NCI-H460 (cell line): ENCODE results near the gene PMS1. TPM values are rescaled to one million over a fixed set of nuclear protein-coding genes. Genes with fewer than 3 reads are reported as not detected.
A peak's percentile ranks its signal among the peaks of the same experiment; 100 is the strongest.
"Not testable (repeated sequence)": the region's sequence is repeated elsewhere in the genome, so short reads cannot be mapped to it uniquely, and the experiment has no call there.

ENCODE experiments used
- DNase-seq: peaks from one replicate; pipeline ENCODE4 v3.0.0-alpha.2; 2016; ENCODE audit warnings: low read depth; ENCODE audit errors: extremely low read depth
- polyA plus RNA-seq: library from polyadenylated mRNA; depleted of rRNA; stranded (reverse); fragments of >200 nt; gene quantifications from 2 replicates; pipeline ENCODE4 v1.2.3, GENCODE V29; 2014; cell fraction: nucleus; rRNA removed
- total RNA-seq: library from RNA; depleted of rRNA; stranded (reverse); fragments of >200 nt; shearing (Covaris generic); gene quantifications from 2 replicates; pipeline ENCODE4 v1.2.3, GENCODE V29; 2014; rRNA removed

Gene PMS1
- total RNA-seq: 31.0 and 32.0 TPM in 2 replicates
- 29.7 and 34.6 TPM in 2 replicates for polyA plus RNA-seq

GRCh38 chr2:189783927-189784867 is at the start of gene PMS1, which contains the start of gene ORMDL1:
PMS1 (plus strand) TSS chr2:189784450; CDS start chr2:189791810, 7,360 bp downstream.
ORMDL1 (minus strand) TSS chr2:189784339; CDS start chr2:189782595, 1,744 bp downstream.
- DNase-seq: peak; percentile 93

DNA sequence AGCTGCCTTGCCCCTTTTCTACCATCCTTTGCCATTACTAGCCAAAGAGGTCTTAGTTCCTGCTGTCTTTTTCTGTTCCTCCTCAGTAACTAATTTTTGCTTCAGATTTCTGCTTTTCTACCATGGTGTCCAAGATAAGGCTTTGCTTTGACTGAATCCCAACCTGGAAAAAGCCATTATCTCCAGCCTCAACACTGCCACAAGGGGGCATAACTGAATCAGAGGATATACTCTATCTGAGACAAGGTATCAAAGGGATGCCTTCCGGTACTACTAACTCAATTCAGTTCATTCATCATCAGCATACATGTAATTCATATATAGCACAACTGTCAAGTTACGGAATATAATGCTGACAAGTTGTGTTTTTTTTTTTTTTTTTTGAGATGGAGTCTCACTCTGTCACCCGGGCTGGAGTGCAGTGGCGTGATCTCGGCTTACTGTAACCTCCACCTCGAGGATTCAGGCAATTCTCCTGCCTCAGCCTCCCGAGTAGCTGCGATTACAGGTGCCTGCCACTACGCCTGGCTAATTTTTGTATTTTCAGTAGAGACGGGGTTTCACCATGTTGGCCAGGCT is 33.1 kb upstream of the PMS1 start:
- peak; percentile 50 for DNase-seq

DNA sequence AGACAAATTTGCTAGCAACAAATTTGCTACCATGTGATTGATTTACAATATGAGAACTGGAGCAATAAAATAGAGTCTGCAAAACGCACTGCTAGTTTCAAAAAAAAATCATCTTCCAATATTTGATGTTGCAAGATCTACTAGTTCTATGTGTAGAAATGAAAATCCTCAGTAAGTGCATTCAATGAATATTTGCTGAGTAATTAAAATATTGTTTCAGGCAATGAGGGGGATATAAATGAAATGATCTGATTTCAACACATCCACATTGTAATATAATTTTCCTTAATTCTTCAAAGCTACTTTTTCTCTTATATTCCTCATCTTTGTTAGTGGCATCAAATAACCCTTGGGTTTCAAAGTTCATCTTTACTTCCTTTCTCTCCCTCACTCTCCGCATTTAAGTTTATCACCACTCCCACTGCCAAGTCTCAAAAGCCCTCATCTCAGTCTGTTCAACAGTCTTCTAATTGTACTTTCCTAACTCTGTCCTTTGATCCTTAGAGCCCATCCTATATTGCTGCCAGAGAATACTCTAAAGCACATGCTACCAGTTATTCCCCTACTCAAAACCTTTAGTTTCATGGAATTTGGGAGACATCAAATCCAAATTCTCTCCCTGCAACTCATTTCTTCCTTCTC is 27.8 kb upstream of the PMS1 start:
- DNase-seq: no peak

DNA sequence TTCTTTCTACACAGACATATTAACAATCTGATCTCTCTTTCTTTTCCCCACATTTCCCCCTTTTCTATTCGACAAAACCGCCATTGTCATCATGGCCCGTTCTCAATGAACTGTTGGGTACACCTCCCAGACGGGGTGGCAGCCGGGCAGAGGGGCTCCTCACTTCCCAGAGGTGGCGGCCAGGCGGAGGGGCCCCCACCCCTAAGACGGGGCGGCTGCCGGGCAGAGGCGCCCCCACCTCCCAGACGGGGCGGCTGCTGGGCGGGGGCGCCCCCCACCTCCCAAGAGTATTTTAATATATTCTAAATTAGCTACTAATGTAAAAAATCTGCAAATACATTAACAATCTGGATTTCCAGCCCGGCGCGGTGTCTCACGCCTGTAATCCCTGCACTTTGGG is 24.1 kb upstream of the PMS1 start:
- not testable (repeated sequence) for DNase-seq

DNA sequence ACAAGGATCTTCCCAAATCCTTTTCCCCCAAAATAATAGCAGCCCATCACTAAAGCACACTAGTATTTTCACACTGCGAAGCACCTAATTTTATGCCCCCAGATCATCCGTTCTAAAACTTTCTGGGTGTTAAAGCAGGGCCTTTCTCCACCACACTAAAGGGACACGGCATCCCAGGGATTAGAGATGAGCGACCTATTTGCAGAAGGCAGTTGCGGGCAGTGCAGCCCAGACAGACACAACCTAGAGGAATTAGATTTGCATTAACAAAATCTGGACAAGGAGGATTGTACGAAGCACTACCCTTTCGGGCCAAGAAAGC is 22.1 kb upstream of the PMS1 start:
- DNase-seq: no peak

DNA sequence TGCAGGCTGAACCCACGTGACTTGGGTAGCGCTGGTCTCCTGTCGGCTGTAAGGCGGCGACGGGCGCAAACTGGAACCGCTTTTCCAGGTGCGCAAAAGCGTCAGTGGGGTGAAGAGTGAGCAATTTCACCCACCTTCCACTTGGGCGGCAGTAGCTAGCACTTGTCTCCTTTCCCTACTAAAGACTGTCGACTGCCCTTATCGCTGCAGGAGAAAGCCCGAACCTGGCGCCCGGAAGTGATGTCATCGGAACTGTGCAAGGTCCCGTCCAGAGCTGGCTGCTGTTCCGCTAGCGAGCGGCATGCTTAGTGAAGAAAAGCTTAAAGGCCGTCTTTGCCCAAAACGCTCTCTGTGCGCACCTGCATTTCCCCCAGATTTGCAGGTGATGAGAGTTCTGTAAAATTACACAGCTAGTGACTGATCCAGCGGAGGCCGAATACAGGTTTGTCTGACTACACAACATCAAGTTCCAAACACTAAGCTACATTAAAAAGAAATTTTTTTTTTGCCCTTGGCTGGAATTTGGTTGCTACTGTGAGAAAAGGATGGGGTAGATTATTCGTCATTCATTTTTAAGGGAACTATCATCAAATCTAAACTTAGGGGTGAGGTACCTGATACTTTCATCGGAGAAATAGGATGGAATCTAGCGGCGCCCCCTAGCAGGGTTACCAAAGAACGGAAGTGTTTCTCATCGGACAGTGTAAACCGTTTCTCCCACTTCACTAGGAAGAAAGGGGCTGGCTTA is 21.5 kb upstream of the PMS1 start, which contains the start of gene OSGEPL1:
TSS of gene OSGEPL1 (minus strand) at position 242 of the 748 bp plus-strand sequence. CDS start 1,152 bp downstream, outside the sequence.
- peak; percentile 89 for DNase-seq

- no peak for DNase-seq
Observed at GRCh38 chr2:189763908-189764661, 20.2 kb upstream of the PMS1 start.

DNA sequence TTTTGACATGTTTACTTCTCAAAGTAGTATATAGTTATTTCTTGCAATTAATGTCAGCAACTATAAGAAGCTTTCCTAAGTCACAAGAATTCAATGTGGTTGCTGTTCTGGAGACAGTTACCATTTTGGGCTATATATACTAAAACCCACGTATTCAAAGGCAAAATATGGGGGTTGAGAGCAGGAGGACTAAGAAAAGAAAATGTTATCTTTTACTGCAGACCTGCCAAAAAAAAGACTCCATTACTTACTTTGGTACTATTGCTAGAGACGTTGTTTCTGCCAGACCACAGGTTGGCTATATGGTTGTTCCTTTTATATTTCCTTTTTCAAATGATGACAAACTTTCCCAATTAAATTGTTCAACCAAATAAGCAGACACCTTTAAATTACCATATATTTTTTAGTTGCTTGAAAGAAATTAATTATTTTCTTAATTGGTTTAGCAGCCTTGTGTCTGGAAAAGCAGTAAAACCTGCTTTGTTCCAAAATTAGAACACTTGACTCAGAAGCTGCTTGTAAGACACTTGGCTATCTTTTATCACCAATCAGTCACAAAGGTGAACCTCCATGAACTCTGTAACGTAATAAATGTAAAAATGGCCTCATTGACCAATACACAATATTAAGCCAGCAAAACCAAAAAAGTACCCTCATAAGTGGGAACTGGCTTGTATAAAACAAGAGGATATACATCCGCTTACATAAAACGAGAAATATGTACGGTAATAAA is 13.5 kb upstream of the PMS1 start:
- DNase-seq: no peak

DNA sequence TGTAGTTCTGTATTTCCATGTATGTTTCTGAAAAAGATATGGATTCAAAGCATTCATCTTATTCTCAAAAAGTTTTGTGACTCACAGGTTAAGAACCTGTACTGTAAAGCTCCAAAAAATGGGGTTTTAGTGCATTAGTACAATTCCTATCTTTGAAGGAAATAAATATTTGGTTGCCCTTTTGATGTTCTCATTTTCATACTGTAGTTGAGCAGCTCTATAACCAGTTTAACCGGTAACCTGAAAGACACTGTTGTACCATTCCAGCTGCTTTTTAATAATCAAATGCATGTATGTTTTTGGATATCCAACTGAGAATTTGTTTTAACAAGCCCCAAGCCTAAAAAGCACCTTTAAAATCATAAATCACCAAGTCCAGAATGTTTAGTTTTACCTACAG is 12.0 kb upstream of the PMS1 start:
- no peak for DNase-seq

DNA sequence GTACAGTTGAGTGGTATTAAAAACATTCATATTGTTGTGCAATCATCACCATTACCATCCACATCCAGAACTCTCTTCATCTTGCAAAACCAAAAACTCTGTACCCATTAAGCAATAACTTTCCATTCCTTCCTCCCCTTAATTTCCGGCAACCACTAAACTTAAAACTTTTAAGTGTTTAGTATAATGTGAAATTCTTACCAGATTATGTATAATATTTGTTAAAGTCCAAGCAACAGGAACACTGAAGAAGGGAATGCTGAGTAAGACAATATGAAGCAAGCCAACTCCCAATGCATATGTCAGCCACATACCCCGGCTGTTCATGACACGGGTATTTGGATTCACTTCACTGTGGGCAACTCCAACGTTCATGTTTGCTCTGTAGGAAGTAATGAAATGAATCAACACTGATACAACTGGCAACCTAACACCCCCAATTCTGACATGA is 2.0 kb upstream of the PMS1 start:
- no peak for DNase-seq

GRCh38 chr2:189783451-189783926 is 761 bp upstream of the PMS1 start:
- DNase-seq: peak; percentile 17

DNA sequence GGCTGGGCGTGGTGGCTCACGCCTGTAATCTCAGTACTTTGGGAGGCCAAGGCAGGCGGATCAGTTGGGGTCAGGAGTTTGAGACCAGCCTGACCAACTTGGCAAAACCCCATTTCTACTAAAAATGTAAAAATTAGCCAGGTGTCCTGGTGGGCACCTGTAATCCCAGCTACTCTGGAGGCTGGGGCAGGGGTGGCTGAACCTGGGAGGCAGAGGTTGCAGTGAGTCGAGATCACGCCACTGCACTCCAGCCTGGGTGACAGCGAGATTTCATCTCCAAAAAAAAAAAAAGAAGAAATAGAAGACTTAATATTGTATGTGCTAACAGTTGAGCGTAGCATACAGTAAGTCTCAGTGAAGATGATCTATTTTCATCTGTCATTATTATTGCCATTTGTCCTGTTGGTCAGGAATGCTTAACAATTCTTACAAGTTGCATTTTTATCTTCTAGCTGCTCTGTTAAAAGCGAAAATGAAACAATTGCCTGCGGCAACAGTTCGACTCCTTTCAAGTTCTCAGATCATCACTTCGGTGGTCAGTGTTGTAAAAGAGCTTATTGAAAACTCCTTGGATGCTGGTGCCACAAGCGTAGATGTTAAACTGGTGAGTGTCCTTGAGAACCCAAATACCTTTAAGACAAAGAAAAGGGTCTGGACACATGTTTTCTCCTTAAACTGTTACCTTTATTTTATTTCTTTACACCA is 7.2 kb downstream of the PMS1 start:
- no peak for DNase-seq

- no peak for DNase-seq
Observed at GRCh38 chr2:189794310-189794709, 10.1 kb downstream of the PMS1 start.

DNA sequence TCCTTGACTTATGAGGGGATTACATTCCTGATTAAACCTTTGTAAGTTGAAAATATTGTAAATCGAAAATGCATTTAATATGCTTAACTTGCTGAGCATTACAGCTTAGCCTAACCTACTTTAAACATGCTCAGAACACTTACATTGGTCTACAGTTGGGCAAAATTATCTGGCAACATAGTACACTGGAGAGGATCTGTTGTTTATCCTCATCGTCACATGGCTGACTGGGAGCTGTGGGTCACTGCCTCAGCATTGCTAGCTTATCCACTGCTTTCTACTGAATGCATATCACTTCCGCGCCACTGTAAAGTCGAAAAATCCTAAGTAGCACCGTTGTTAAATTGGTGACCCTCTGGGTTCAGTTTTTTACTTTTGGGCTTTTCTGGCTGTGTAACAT is 13.7 kb downstream of the PMS1 start:
- no peak for DNase-seq

DNA sequence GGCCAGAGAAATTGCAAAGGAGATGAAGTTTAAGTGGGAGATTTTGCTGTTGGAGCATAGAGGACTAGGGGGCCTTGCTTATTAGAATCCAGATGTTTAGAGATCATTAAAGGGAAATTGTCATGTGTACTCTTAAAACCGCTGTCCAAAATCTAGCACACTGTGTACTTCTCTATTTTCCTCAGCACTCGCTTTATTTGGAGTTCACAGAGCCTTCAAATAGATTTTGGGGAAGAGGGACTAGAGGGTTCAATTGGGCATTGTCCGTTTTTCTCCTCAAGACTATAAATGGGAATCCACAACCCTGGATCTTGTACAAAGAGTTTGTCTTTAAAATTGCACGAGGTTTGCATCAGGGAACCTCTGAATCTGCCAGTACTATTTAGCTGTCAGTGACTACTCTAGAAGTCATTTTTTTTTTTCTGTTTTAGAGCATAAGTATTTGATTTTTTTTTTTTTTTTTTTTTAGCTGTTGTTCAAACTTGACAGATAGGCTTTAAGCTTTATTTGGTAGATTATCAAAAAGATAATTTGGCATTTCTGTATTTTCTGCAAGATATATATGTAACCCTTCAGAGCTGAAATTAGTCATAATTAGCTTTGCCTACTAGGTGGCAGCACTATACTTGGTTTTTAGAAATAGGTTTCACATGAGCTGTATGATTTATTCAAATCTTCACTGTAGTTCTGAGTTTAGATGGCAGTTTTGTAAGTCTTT is 14.2 kb downstream of the PMS1 start:
- peak; percentile 46 for DNase-seq

DNA sequence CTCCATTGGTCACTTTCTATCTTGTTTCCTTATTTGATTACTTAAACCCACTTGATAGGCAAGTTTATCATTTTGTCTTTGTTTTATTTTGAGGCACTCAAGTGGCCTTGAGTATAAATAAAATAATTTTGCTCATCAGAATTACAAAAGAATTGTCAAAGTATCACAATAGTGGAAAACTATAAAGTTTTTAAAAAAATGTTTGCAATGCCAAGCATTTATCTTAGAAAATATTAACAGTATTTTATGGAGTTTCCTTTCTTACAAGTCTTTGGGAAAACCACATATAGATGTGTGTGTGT is 14.7 kb downstream of the PMS1 start:
- no peak for DNase-seq

DNA sequence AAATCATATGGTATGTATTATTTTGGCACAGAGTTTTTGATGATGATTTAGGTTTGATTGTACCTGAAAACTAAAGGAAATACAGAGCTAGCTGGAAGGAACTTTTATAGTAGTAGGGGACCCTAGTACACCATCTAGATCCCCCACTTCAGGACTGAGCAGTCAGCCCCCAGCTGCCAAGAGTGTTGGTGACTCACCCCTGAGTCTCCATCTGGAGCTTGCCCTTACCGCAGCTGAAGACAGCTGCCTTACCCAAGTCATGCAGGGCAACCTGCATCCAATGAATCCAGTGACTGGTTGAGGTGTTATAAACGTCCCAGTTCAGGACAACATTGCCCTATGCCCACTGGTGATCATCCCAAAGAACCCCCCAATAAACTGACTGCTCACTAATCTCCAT is 15.3 kb downstream of the PMS1 start:
- DNase-seq: no peak

GRCh38 chr2:189802396-189802912 is 18.2 kb downstream of the PMS1 start:
- no peak for DNase-seq
